Kidney (tissue), 14 donors: ENCODE results near the gene ZNF765. TPM values are rescaled to one million over a fixed set of nuclear protein-coding genes. Genes with fewer than 3 reads are reported as not detected.
"Not testable (repeated sequence)": the region's sequence is repeated elsewhere in the genome, so short reads cannot be mapped to it uniquely, and the experiment has no call there.

Experiments used
- DNase-seq, 5 donors: peaks; one replicate each; pipeline ENCODE4 v3.0.0-alpha.2; 2013 to 2020
- FAIRE-seq: peaks from 2 replicates; lab custom pipeline; 2012; peaks lifted over from hg19 to GRCh38; lab: Jason Lieb, UNC
- H3K27ac ChIP-seq, 2 donors: one replicate each; pipeline ENCODE4 v1.7.0; 2013; ENCODE audit warnings: low read depth in 2 of 2, low read length in 2 of 2, inconsistent platforms in 1 of 2
- H3K27me3 ChIP-seq: one replicate; pipeline ENCODE4 v1.7.1; 2013; ENCODE audit warnings: low read length, inconsistent platforms; ENCODE audit not compliant: control insufficient read depth, insufficient read depth
- H3K36me3 ChIP-seq, 3 donors: one replicate each; pipeline versions ENCODE4 v1.7.0 to v1.7.1; 2013; ENCODE audit warnings: low read length in 3 of 3, control low read depth in 1 of 3, inconsistent platforms in 1 of 3; ENCODE audit not compliant: insufficient read depth in 3 of 3, control insufficient read depth in 2 of 3
- H3K4me1 ChIP-seq, 3 donors: one replicate each; pipeline versions ENCODE4 v1.7.0 to v1.7.1; 2013; ENCODE audit warnings: low read length in 3 of 3, inconsistent platforms in 1 of 3, low read depth in 1 of 3; ENCODE audit not compliant: control insufficient read depth in 2 of 3, insufficient read depth in 2 of 3
- H3K4me3 ChIP-seq, 3 donors: one replicate each; pipeline versions ENCODE4 v1.7.0 to v1.8.1; 2013; ENCODE audit warnings: low read length in 3 of 3, control low read depth in 1 of 3, inconsistent platforms in 1 of 3
- H3K9ac ChIP-seq, 3 donors: one replicate each; pipeline versions ENCODE4 v1.7.0 to v1.7.1; 2013; ENCODE audit warnings: low read length in 3 of 3, control low read depth in 1 of 3, inconsistent platforms in 1 of 3
- H3K9me3 ChIP-seq, 3 donors: one replicate each; pipeline versions ENCODE4 v1.7.0 to v1.7.1; 2013; ENCODE audit warnings: low read length in 3 of 3, control low read depth in 1 of 3, inconsistent platforms in 1 of 3; ENCODE audit not compliant: control insufficient read depth in 2 of 3, insufficient read depth in 1 of 3
- intact Hi-C: fragments of 100-400 bp; cut with DNase I; formaldehyde crosslinking; loops from one replicate; pipeline ENCODE4 v1.11.1; 2022
- polyA plus RNA-seq: library from polyadenylated mRNA; stranded (reverse); fragments of 350-450 nt; fragmentation: Illumina TruSeq; extraction: RNeasy Lipid Tissue Mini Kit (QIAGEN cat#74804); gene quantifications from one replicate; pipeline ENCODE4 v1.2.3, GENCODE V29; 2014; ENCODE audit warnings: low read depth, low replicate concordance; ENCODE audit not compliant: insufficient read depth
- total RNA-seq: library from RNA; stranded (reverse); fragmentation: NEBNext Ultra II Directional; extraction: Animal tissue kit (Norgen Biotek cat#: 25700); gene quantifications from one replicate; pipeline ENCODE4 v1.2.1, GENCODE V29; 2021
- TF ChIP-seq, protein P1 (sequence below): IDR thresholded peaks from 3 replicates; pipeline ENCODE4 v1.5.1; 2012; ENCODE audit warnings: mild to moderate bottlenecking, moderate library complexity, borderline replicate concordance; ENCODE audit not compliant: insufficient read depth; ENCODE audit errors: extremely low read depth
- donor health status: control.
- donor health status: control.
- donor health status: control.
- donor health status: control.
- donor health status: control.
- donor health status: DM: yes; HTN: yes; CAD: no.
- donor health status: Normal renal cell carcinoma (clear cell type).

Gene ZNF765
- total and polyA plus RNA-seq, 2 donors from 2014 or later = 3.0 to 10.8 TPM

DNA sequence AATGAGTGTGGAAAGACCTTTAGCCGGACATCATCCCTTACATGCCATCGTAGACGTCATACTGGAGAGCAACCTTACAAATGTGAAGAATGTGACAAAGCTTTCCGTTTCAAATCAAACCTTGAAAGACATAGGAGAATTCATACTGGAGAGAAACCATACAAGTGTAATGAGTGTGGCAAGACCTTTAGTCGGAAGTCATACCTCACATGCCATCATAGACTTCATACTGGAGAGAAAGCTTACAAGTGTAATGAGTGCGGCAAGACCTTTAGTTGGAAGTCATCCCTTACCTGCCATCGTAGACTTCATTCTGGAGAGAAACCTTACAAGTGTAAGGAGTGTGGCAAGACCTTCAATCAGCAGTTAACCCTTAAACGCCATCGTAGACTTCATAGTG lies 60.9 kb downstream of the ZNF765 start:
- no peaks in the 10 kb centered on the region for H3K4me1 ChIP-seq
- H3K4me3 ChIP-seq = no peak overlapping the region
- TF ChIP-seq, protein P1, sequence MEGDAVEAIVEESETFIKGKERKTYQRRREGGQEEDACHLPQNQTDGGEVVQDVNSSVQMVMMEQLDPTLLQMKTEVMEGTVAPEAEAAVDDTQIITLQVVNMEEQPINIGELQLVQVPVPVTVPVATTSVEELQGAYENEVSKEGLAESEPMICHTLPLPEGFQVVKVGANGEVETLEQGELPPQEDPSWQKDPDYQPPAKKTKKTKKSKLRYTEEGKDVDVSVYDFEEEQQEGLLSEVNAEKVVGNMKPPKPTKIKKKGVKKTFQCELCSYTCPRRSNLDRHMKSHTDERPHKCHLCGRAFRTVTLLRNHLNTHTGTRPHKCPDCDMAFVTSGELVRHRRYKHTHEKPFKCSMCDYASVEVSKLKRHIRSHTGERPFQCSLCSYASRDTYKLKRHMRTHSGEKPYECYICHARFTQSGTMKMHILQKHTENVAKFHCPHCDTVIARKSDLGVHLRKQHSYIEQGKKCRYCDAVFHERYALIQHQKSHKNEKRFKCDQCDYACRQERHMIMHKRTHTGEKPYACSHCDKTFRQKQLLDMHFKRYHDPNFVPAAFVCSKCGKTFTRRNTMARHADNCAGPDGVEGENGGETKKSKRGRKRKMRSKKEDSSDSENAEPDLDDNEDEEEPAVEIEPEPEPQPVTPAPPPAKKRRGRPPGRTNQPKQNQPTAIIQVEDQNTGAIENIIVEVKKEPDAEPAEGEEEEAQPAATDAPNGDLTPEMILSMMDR = no peak
- FAIRE-seq (no peak), DNase-seq (no peak)
- intact Hi-C loops = no loop called here
- no peak overlapping the region for H3K9ac ChIP-seq
- no peaks in the 10 kb centered on the region for H3K27me3 ChIP-seq
- H3K27ac ChIP-seq = no peak overlapping the region
- H3K36me3 ChIP-seq = peaks cover 8 to 23% (median 10%) of the 10 kb centered on the region in 3 donors
- H3K9me3 ChIP-seq = peaks cover 2 to 36% (median 10%) of the 10 kb centered on the region in 3 donors

DNA sequence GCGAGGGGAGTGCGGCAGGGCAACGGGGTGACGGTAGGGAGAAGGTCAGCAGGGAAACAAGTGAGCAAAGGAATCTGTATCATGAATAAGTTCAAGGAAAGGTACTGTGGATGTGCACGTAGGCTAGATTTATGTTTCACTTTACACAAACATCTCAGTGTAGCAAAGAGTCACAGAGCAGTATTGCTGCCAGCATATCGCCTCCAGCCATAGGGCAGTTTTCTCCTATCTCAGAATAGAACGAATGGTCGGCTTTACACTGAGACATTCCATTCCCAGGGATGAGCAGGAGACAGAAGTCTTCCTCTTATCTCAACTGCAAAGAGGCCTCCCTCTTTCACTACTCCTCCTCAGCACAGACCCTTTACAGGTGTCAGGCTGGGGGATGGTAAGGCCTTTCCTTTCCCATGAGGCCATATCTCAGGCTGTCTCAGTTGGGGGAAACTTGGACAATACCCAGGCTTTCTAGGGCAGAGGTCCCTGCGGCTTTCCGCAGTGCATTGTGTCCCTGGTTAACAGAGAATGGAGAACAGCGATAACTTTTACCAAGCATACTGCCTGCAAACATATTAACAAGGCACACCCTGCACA lies 65.3 kb downstream of the ZNF765 start:
- DNase-seq, H3K27ac ChIP-seq, H3K27me3 ChIP-seq, H3K4me3 ChIP-seq, H3K36me3 ChIP-seq, H3K9ac ChIP-seq, H3K4me1 ChIP-seq, intact Hi-C loops, FAIRE-seq: not testable (repeated sequence)
- peaks cover 2 to 21% (median 10%) of the 10 kb centered on the region in 3 donors for H3K9me3 ChIP-seq

DNA sequence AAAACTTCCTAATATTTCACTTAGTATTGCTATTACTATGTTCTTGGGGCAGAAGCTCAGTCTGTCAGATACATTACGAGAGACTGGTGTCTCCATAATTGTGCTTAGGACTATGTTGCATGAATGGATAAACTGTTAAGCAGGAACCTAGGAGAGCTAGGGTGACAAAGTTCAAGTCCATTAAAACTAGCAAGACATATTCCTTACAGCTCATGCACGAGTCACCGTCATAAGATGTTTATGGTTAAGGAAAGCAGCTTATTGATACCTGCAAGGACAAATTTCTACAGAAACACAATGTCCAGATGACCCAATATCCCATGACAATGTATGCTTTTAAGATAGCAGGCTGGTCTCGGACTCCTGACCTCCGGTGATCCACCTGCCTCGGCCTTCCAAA lies 66.9 kb downstream of the ZNF765 start:
- peaks cover 0 to 7% (median 3%) of the 10 kb centered on the region in 3 donors for H3K9me3 ChIP-seq
- no peaks in the 10 kb centered on the region for H3K27me3 ChIP-seq
- TF ChIP-seq, protein P1 = no peak
- H3K27ac ChIP-seq = no peak overlapping the region
- no peak for DNase-seq
- H3K36me3 ChIP-seq = no peaks in the 10 kb centered on the region
- no peaks in the 10 kb centered on the region for H3K4me1 ChIP-seq
- intact Hi-C loops = no loop called here
- H3K4me3 ChIP-seq = no peak overlapping the region
- H3K9ac ChIP-seq = no peak overlapping the region
- FAIRE-seq = no peak

DNA sequence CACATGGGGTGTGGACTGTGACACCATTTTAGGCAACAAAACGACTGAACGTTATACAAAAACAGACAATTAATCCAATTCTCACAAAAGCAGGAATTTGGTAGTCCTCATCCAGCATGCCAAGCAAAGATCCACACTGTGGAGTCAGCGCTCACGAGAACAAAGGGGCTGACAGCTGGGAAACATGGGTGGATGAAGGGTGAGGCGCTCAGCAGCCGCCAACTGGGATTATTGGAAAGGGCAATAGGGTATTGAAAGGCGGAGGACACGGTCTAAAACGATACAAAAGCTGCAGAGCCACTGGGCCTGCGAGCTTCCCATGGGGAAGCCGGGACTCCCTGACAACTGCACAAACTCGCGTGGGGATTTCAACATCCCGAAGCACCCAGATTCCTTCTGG lies 67.9 kb downstream of the ZNF765 start:
- no peaks in the 10 kb centered on the region for H3K9me3 ChIP-seq
- FAIRE-seq (no peak), DNase-seq (no peak)
- H3K27ac ChIP-seq = no peak overlapping the region
- H3K4me1 ChIP-seq = no peaks in the 10 kb centered on the region
- H3K4me3 ChIP-seq = no peak overlapping the region
- TF ChIP-seq, protein P1 = no peak
- no peaks in the 10 kb centered on the region for H3K36me3 ChIP-seq
- intact Hi-C loops = no loop called here
- H3K27me3 ChIP-seq = no peaks in the 10 kb centered on the region
- H3K9ac ChIP-seq = no peak overlapping the region
